RWPE1 (cell line): Measurements from ENCODE around the gene ANTKMT.

Experiments
- CTCF ChIA-PET: fragments of 350-600 bp; sonication (Branson Sonifier 250); formaldehyde crosslinking; extraction: SDS; loops from one replicate; lab custom pipeline; 2021; lab: Yijun Ruan, JAX
- POLR2A ChIA-PET: fragments of 400-600 bp; formaldehyde crosslinking; extraction: SDS; loops from one replicate; lab custom pipeline; 2020; ENCODE audit warnings: antibody characterized with exemption; ENCODE audit not compliant: low non-redundant PET; lab: Yijun Ruan, JAX
- DNase-seq: peaks from one replicate; pipeline ENCODE4 v3.0.0; 2012; ENCODE audit warnings: low spot score
- H3K27ac ChIP-seq: fragments of 450-650 bp; 2 replicates; pipeline ENCODE4 v1.5.1; 2017
- TF ChIP-seq, protein P1 (sequence below): fragments of 450-650 bp; conservative IDR thresholded peaks from 2 replicates; pipeline ENCODE4 v1.5.1; 2017; ENCODE audit warnings: low read depth, mild to moderate bottlenecking

Gene ANTKMT

DNA sequence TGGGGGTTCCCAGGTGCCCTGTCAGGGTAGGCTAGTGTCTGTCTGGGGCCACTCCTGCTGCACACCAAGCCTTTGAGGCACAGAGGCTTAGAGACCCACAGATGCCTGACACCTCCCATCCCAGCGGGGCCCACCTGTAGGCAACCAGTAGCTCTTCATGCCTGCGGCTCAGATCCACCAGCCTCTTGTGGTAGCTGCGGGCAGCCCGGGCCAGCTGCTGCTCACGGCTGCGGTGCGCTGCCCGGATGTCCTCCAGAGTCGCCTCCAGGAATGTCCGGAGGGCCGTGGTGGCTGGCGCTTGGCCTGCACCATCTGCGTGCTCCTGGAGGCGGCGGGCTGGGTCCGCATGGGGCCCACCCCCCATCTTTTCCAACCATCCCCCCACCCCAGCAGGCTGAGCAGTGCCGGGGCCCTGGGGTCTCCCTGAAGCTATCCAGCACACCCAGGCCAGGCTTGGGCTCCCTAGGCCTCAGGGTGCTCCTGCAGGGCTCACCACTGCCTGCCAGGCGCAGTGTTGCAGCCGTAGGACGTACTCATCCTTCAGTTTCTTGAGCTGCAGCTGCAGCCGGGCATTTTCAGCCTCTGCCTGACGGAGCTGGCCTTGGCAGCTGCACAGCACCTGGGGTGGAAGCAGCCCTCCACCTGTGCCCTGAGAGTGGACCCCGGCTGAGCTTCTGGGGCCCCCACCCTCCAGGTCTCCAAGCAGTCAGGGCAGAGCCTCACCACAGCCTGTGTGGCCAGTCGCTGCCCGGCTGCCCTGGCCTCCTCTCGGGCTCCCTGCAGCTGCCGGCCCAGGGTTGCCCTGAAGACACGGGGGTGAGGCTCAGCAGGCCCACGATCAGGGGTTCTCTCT is 3.5 kb downstream of the ANTKMT start:
- H3K27ac ChIP-seq: peak overlapping the region; percentile 95
- TF ChIP-seq, protein P1, sequence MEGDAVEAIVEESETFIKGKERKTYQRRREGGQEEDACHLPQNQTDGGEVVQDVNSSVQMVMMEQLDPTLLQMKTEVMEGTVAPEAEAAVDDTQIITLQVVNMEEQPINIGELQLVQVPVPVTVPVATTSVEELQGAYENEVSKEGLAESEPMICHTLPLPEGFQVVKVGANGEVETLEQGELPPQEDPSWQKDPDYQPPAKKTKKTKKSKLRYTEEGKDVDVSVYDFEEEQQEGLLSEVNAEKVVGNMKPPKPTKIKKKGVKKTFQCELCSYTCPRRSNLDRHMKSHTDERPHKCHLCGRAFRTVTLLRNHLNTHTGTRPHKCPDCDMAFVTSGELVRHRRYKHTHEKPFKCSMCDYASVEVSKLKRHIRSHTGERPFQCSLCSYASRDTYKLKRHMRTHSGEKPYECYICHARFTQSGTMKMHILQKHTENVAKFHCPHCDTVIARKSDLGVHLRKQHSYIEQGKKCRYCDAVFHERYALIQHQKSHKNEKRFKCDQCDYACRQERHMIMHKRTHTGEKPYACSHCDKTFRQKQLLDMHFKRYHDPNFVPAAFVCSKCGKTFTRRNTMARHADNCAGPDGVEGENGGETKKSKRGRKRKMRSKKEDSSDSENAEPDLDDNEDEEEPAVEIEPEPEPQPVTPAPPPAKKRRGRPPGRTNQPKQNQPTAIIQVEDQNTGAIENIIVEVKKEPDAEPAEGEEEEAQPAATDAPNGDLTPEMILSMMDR: no peak
- DNase-seq: no peak
- ChIA-PET POLR2A (no interaction called here), CTCF (interaction anchor here (0.6 to 1.1 kb wide), 3 partner anchors 12 to 16 kb away, joined by 3 to 7 read pairs (median 3); partner anchors contain the start of gene CIAO3)

DNA sequence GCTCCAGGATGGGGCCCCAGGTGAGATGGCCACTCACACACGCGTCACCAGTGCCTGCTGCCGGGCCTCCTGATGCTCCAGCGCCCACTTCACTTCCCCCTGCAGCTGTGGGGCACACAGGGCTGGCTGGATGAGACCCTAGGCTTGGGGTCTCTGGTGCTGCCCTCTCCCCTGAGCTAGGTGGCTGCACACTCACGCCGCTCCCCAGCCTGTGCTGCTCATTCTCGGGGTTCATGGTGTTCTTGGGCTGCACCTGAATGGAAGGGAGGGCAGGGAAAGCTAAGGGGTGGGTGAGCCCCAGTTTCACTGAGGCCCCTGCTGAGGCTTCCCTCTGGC is 4.1 kb downstream of the ANTKMT start:
- TF ChIP-seq, protein P1: no peak
- POLR2A ChIA-PET: no interaction called here
- peak overlapping the region; percentile 95 for H3K27ac ChIP-seq
- no peak for DNase-seq
- CTCF ChIA-PET: interaction anchor here (0.8 to 1.1 kb wide), 2 partner anchors 13 to 16 kb away, joined by 3 to 5 read pairs; partner anchors contain the start of gene CIAO3

DNA sequence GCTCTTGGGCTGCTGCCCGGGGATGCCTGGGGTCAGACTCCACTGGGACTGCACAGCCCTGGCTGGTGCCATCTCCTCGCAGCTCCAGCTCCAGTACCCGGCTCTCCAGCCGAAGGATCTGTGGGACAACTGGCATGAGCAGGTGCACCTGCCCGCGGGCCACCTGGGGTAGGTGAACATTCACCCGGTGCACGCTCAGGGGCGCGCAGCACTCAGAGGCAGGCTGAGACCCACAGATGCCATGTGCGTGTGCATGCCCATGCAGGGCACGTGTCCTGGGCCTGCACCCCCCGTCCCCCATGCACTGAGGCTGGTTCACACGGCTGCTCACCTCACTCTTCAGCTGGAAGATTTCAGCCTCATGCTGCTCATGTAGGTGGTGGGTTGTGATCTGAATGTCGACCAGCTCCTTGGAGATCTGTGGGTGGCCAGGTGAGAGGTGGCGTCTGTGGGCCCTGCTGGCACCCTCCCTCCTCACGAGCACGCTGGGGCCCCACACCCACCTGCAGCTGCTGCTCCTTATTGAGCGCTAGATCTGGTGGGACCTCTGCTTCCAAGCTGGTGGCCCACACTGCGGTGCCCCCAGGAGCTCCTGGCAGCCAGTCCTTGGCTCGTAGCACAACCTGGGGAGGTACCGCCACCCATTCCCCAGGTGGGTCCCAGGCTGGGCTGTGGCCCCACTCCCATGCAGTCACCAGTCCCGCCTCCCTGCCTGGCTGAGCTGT is 4.7 kb downstream of the ANTKMT start:
- ChIA-PET POLR2A (no interaction called here), CTCF (interaction anchor here (0.8 to 1.1 kb wide), 2 partner anchors 13 to 15 kb away, joined by 3 to 5 read pairs; partner anchors contain the start of gene CIAO3)
- TF ChIP-seq, protein P1: no peak
- no peak for DNase-seq
- H3K27ac ChIP-seq: peak overlapping the region; percentile 95

DNA sequence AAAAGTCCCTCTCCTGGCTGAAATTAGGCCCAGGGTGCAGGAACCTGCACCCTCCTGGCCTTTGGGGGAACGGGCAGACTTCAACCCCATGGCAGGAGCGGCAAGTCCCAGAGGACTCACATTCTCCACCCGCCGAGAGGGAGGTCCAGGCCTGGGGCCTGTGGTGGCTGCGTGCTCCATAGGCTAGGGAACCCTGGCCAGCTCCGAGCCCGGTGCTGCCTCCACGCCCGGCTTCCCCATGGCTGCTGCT is 5.2 kb downstream of the ANTKMT start:
- POLR2A ChIA-PET: no interaction called here

GRCh38 chr16:726438-727290 is 5.7 kb downstream of the ANTKMT start, which contains the start of the genes CCDC78 and HAGHL:
Gene CCDC78, minus strand, starts transcription at chr16:726443. Its CDS starts 76 bp downstream, at chr16:726367.
Gene HAGHL, plus strand, starts transcription at chr16:727106. Its CDS starts 404 bp downstream, at chr16:727510.
- POLR2A ChIA-PET: no interaction called here
- CTCF ChIA-PET: interaction anchor here (0.6 to 1.3 kb wide), 3 partner anchors 15 to 59 kb away, joined by 3 to 6 read pairs (median 3); no protein-coding TSS in a partner anchor
- H3K27ac ChIP-seq: peak within 1 kb of the TSS; percentile 95
- TF ChIP-seq, protein P1: no peak
- no peak for DNase-seq

More for the DNA sequence above, 5.2 kb downstream of the ANTKMT start:
- DNase-seq: no peak
- peak overlapping the region; percentile 95 for H3K27ac ChIP-seq
- CTCF ChIA-PET: interaction anchor here (1.1 kb wide), 1 partner anchor 14 kb away, joined by 5 read pairs; no protein-coding TSS in a partner anchor
- TF ChIP-seq, protein P1: no peak
